H9 (cell line): ENCODE measurements around the gene STX7. TPM values are rescaled to one million over a fixed set of nuclear protein-coding genes. Genes with fewer than 3 reads are reported as not detected.

Experiments used
- DNase-seq: peaks from one replicate; pipeline ENCODE4 v3.0.0-alpha.2; 2017
- H2AFZ ChIP-seq: one replicate; pipeline ENCODE4 v1.6.1; 2013; ENCODE audit warnings: mild to moderate bottlenecking, low read length, control low read depth, moderate library complexity
- H2AK5ac ChIP-seq: 2 replicates; pipeline ENCODE4 v1.6.1; 2013; ENCODE audit warnings: low read length, control low read depth, mixed read lengths; ENCODE audit not compliant: insufficient read length
- H2BK120ac ChIP-seq: one replicate; pipeline ENCODE4 v1.6.1; 2013; ENCODE audit warnings: low read depth, mild to moderate bottlenecking, low read length, control low read depth, inconsistent platforms; ENCODE audit not compliant: poor library complexity, severe bottlenecking
- H2BK12ac ChIP-seq: 2 replicates; pipeline ENCODE4 v1.6.1; 2013; ENCODE audit warnings: low read length, control low read depth, mixed read lengths, low read depth; ENCODE audit not compliant: insufficient read length
- H2BK15ac ChIP-seq: 2 replicates; pipeline ENCODE4 v1.6.1; 2013; ENCODE audit warnings: low read depth, low read length, control low read depth
- H2BK20ac ChIP-seq: one replicate; pipeline ENCODE4 v1.6.1; 2013; ENCODE audit warnings: low read depth, mild to moderate bottlenecking, low read length, control low read depth, inconsistent platforms; ENCODE audit not compliant: poor library complexity, severe bottlenecking
- H2BK5ac ChIP-seq: 2 replicates; pipeline ENCODE4 v1.6.1; 2013; ENCODE audit warnings: low read length, control low read depth, mixed read lengths; ENCODE audit not compliant: insufficient read length
- H3K14ac ChIP-seq: 2 replicates; pipeline ENCODE4 v1.6.1; 2013; ENCODE audit warnings: low read length, control low read depth; ENCODE audit not compliant: insufficient read depth
- H3K18ac ChIP-seq: 2 replicates; pipeline ENCODE4 v1.6.1; 2013; ENCODE audit warnings: low read depth, mild to moderate bottlenecking, mixed read lengths, low read length, control low read depth; ENCODE audit not compliant: insufficient read length
- H3K23ac ChIP-seq: 2 replicates; pipeline ENCODE4 v1.6.1; 2013; ENCODE audit warnings: low read length, control low read depth, mixed read lengths, low read depth; ENCODE audit not compliant: insufficient read length
- H3K23me2 ChIP-seq: 2 replicates; pipeline ENCODE4 v1.6.1; 2013; ENCODE audit warnings: low read depth, mild to moderate bottlenecking, mixed read lengths, low read length, control low read depth; ENCODE audit not compliant: insufficient read length, poor library complexity, severe bottlenecking
- H3K27ac ChIP-seq: 2 replicates; pipeline ENCODE4 v1.5.1; 2013; ENCODE audit warnings: low read length, control low read depth, mixed read lengths, low read depth; ENCODE audit not compliant: insufficient read length
- H3K27me3 ChIP-seq: 2 replicates; pipeline ENCODE4 v1.6.1; 2013; ENCODE audit warnings: low read length, control low read depth, inconsistent platforms; ENCODE audit not compliant: insufficient read depth
- H3K4ac ChIP-seq: 2 replicates; pipeline ENCODE4 v1.6.1; 2013; ENCODE audit warnings: low read depth, mild to moderate bottlenecking, control low read depth, inconsistent platforms, low read length, moderate library complexity
- H3K4me1 ChIP-seq: 2 replicates; pipeline ENCODE4 v1.6.1; 2013; ENCODE audit warnings: low read length, control low read depth, inconsistent platforms; ENCODE audit not compliant: insufficient read depth
- H3K4me2 ChIP-seq: 2 replicates; pipeline ENCODE4 v1.6.1; 2013; ENCODE audit warnings: low read length, control low read depth, mixed read lengths; ENCODE audit not compliant: insufficient read length, insufficient read depth
- H3K56ac ChIP-seq: 2 replicates; pipeline ENCODE4 v1.6.1; 2013; ENCODE audit warnings: low read depth, mild to moderate bottlenecking, mixed read lengths, low read length, control low read depth; ENCODE audit not compliant: insufficient read length
- H3K79me1 ChIP-seq: 2 replicates; pipeline ENCODE4 v1.6.1; 2013; ENCODE audit warnings: low read depth, mild to moderate bottlenecking, moderate library complexity, low read length, control low read depth, inconsistent platforms; ENCODE audit not compliant: insufficient read depth, poor library complexity, severe bottlenecking
- H3K79me2 ChIP-seq: 2 replicates; pipeline ENCODE4 v1.6.1; 2013; ENCODE audit warnings: low read length, control low read depth, inconsistent platforms; ENCODE audit not compliant: insufficient read depth
- H3K9ac ChIP-seq: 2 replicates; pipeline ENCODE4 v1.6.1; 2013; ENCODE audit warnings: low read length, control low read depth, mixed read lengths; ENCODE audit not compliant: insufficient read length; ENCODE audit errors: extremely low read depth
- H3K9me3 ChIP-seq: one replicate; pipeline ENCODE4 v1.6.1; 2013; ENCODE audit warnings: low read depth, low read length, inconsistent platforms; ENCODE audit not compliant: control insufficient read depth
- H3T11ph ChIP-seq: one replicate; pipeline ENCODE4 v1.6.1; 2013; ENCODE audit warnings: mild to moderate bottlenecking, low read length, control low read depth, inconsistent platforms
- H4K20me1 ChIP-seq: one replicate; pipeline ENCODE4 v1.6.1; 2013; ENCODE audit not compliant: control insufficient read depth, insufficient read length, insufficient read depth
- H4K5ac ChIP-seq: 2 replicates; pipeline ENCODE4 v1.6.1; 2013; ENCODE audit warnings: low read depth, mild to moderate bottlenecking, mixed read lengths, low read length, control low read depth; ENCODE audit not compliant: insufficient read length
- H4K8ac ChIP-seq: replicated peaks from 2 replicates; pipeline ENCODE4 v1.6.1; 2013; ENCODE audit warnings: low read length, control low read depth, mixed read lengths, low read depth; ENCODE audit not compliant: insufficient read length
- H4K91ac ChIP-seq: 2 replicates; pipeline ENCODE4 v1.6.1; 2013; ENCODE audit warnings: low read depth, mild to moderate bottlenecking, moderate library complexity, mixed read lengths, low read length, control low read depth; ENCODE audit not compliant: insufficient read length
- H3K27ac Mint-ChIP-seq, 3 experiments: 2 replicates in 2 of 3; 3 replicates in 1 of 3; pipeline ENCODE4 v1.8.0; 2020 to 2021; ENCODE audit warnings: mixed read lengths in 3 of 3, mild to moderate bottlenecking in 1 of 3, moderate library complexity in 1 of 3
- H3K27me3 Mint-ChIP-seq: 2 replicates; pipeline ENCODE4 v1.8.0; 2021; ENCODE audit warnings: low read depth, mild to moderate bottlenecking, moderate library complexity, mixed read lengths
- H3K36me3 Mint-ChIP-seq, 3 experiments: 2 replicates in 2 of 3; 3 replicates in 1 of 3; pipeline ENCODE4 v1.8.0; 2020 to 2021; ENCODE audit warnings: low read depth in 3 of 3, mixed read lengths in 3 of 3; ENCODE audit not compliant: insufficient read depth in 1 of 3
- H3K4me1 Mint-ChIP-seq, 2 experiments: 2 replicates each; pipeline ENCODE4 v1.8.0; 2020; ENCODE audit warnings: mixed read lengths in 2 of 2
- H3K4me3 Mint-ChIP-seq, 2 experiments: 2 replicates in 1 of 2; 3 replicates in 1 of 2; pipeline ENCODE4 v1.8.0; 2020 to 2021; ENCODE audit warnings: mild to moderate bottlenecking in 2 of 2, mixed read lengths in 2 of 2, moderate library complexity in 1 of 2
- H3K9me3 Mint-ChIP-seq, 2 experiments: 2 replicates in 1 of 2; 3 replicates in 1 of 2; pipeline ENCODE4 v1.8.0; 2020; ENCODE audit warnings: mild to moderate bottlenecking in 2 of 2, mixed read lengths in 2 of 2, moderate library complexity in 1 of 2
- CTCF ChIP-seq: fragments of 200-600 bp; sonication (generic); conservative IDR thresholded peaks from 3 replicates; pipeline ENCODE4 v1.8.0; 2021; ENCODE audit warnings: antibody characterized with exemption, mild to moderate bottlenecking
- WGBS: extraction: QIAGEN DNeasy Blood & Tissue Kit; methylation state at CpG from one replicate; pipeline ENCODE4 v1.1.7; 2013; ENCODE audit warnings: missing lambda C conversion rate, low lambda C conversion rate, mixed read lengths; ENCODE audit not compliant: insufficient read length; ENCODE audit errors: extremely low coverage; 5-methylcytosine and 5-hydroxymethylcytosine counted together
- total RNA-seq: library from RNA; stranded (reverse); gene quantifications from 2 replicates; pipeline ENCODE4 v1.2.1, GENCODE V29; 2021

STX7 gene
- total RNA-seq, 1 experiment from 2014 or later, result 30.0 TPM

GRCh38 chr6:132491881-132492280, 21.0 kb downstream of the STX7 start:
- no peak overlapping the region for H2BK120ac ChIP-seq
- no peak overlapping the region for H2AK5ac ChIP-seq
- no peak overlapping the region for H3K18ac ChIP-seq
- no peaks in the 10 kb centered on the region for H3K23me2 ChIP-seq
- no peak overlapping the region for H3K4ac ChIP-seq
- no peak overlapping the region for H3K27ac ChIP-seq
- H3T11ph ChIP-seq, result no peak overlapping the region
- peaks cover 0 to 2% of the 10 kb centered on the region in 2 experiments; a peak in 2 of 5 replicates for H3K9me3 Mint-ChIP-seq
- no peak overlapping the region for H3K23ac ChIP-seq
- no peak overlapping the region for H3K56ac ChIP-seq
- H4K5ac ChIP-seq, result no peak overlapping the region
- H2BK12ac ChIP-seq, result no peak overlapping the region
- no peak overlapping the region for H2BK15ac ChIP-seq
- no peaks in the 10 kb centered on the region; a peak in 1 of 4 replicates for H3K4me1 Mint-ChIP-seq
- no peaks in the 10 kb centered on the region for H3K9me3 ChIP-seq
- no peaks in the 10 kb centered on the region; the same call in 1 of the 2 replicates for H3K79me2 ChIP-seq
- H4K8ac ChIP-seq, result no peak overlapping the region
- H2BK20ac ChIP-seq, result no peak overlapping the region
- H2AFZ ChIP-seq, result no peak overlapping the region
- H3K9ac ChIP-seq, result no peak overlapping the region
- DNase-seq, result no peak
- no peak overlapping the region for H3K4me3 Mint-ChIP-seq
- peaks cover 10% of the 10 kb centered on the region for H3K4me1 ChIP-seq
- H4K20me1 ChIP-seq, result no peaks in the 10 kb centered on the region
- no peaks in the 10 kb centered on the region for H3K27me3 Mint-ChIP-seq
- no peaks in the 10 kb centered on the region for H3K79me1 ChIP-seq
- no CpG with 5 or more reads among the region's 1 CpG for WGBS
- no peak overlapping the region for H2BK5ac ChIP-seq
- no peak overlapping the region for H3K27ac Mint-ChIP-seq
- TF ChIP-seq CTCF, result no peak
- no peak overlapping the region for H3K4me2 ChIP-seq
- no peak overlapping the region for H3K14ac ChIP-seq
- H3K36me3 Mint-ChIP-seq, result peaks cover 4 to 16% (median 15%) of the 10 kb centered on the region in 3 experiments; a peak in 6 of 7 replicates
- H3K27me3 ChIP-seq, result no peaks in the 10 kb centered on the region
- no peak overlapping the region for H4K91ac ChIP-seq
